Measurements from ENCODE around the gene PROKR2. TPM values are rescaled to one million over a fixed set of nuclear protein-coding genes. Genes with fewer than 3 reads are reported as not detected.

Gene PROKR2
- total and polyA plus RNA-seq, 2 donors (not counting 1 experiment from before 2014, with no cell fraction given) = not detected

DNA sequence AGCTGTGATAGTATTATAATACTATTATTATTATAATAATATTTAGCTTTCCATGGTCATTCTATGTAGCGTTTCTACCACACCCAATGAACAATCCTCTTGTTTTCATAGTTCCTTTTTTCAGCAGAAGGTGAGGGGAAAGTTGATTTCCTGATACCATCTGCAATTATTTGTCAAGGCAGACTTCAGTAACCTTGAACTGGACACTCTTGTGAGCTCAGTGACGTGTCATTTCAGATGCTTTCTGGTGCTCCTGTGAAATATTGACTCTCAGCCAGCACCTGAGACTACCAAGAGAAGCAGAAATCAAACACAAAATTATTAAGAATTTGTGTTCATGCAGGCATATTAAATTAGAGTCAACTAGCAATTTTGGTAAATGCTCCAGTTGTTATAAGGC lies 46.0 kb upstream of the PROKR2 start:
- H3K9me3 Mint-ChIP-seq (ENCODE audit: insufficient read depth) = peaks cover 4% of the 10 kb centered on the region

GRCh38 chr20:5361176-5361575 lies 44.4 kb upstream of the PROKR2 start:
- Histone ChIP-seq H2AFZ (ENCODE audit: insufficient read depth, low read depth, low read length, poor library complexity, severe bottlenecking) (no peak overlapping the region), H3K79me2 (ENCODE audit: control insufficient read depth, insufficient read depth, low read length) (no peaks in the 10 kb centered on the region), H3K9ac (ENCODE audit: low read length) (no peak overlapping the region), H3K4me2 (replicated peaks; ENCODE audit: low read depth, low read length, poor library complexity, severe bottlenecking) (no peak overlapping the region), H3K36me3 (replicated peaks in 1 of 2; ENCODE audit: control extremely low read depth in 1 of 2, control insufficient read depth in 1 of 2, extremely low read depth in 1 of 2, insufficient read depth in 2 of 2, low read length in 1 of 2) (no peaks in the 10 kb centered on the region), H3K9me3 (ENCODE audit: control extremely low read depth in 1 of 3, control insufficient read depth in 2 of 3, insufficient read depth in 1 of 3, low read length in 2 of 3) (peaks cover 0 to 3% (median 3%) of the 10 kb centered on the region in 3 donors), H3K4me3 (ENCODE audit: control extremely low read depth in 1 of 5, extremely low read depth in 1 of 5, insufficient read depth in 1 of 5, low read depth in 2 of 5, low read length in 4 of 5) (no peak overlapping the region), H3K4me1 (ENCODE audit: control insufficient read depth in 2 of 2, insufficient read depth in 2 of 2, low read length in 2 of 2) (no peaks in the 10 kb centered on the region), H3K27ac (ENCODE audit: low read length in 2 of 2) (no peak overlapping the region), H4K20me1 (ENCODE audit: control insufficient read depth, insufficient read depth, low read length, poor library complexity, severe bottlenecking) (no peaks in the 10 kb centered on the region), H3K27me3 (replicated peaks in 1 of 4; ENCODE audit: control extremely low read depth in 1 of 4, control insufficient read depth in 3 of 4, insufficient read depth in 4 of 4, low read length in 3 of 4) (peaks cover 0 to 9% (median 2%) of the 10 kb centered on the region in 4 experiments)
- ChIA-PET POLR2A (no interaction called here), CTCF (no interaction called here)
- Mint-ChIP-seq H3K4me3 (no peak overlapping the region), H3K27me3 (peaks cover 14% of the 10 kb centered on the region), H3K27ac (no peak overlapping the region), H3K4me1 (peaks cover 2% of the 10 kb centered on the region), H3K9me3 (ENCODE audit: insufficient read depth) (no peaks in the 10 kb centered on the region)
- DNase-seq = no peak
- ATAC-seq (ENCODE audit: low read depth) = no peak
- TF ChIP-seq CTCF (IDR thresholded peaks at IDR 0.05) (no peak), EZH2 (IDR thresholded peaks at IDR 0.05; ENCODE audit: borderline replicate concordance, insufficient read depth, low read depth, low read length, poor library complexity, severe bottlenecking) (no peak)
- intact Hi-C loops (cut with micrococcal nuclease) = no loop called here
- 33% methylated on average over 2 of the region's 4 CpGs for WGBS (ENCODE audit: insufficient coverage)

More for the DNA sequence above, 46.0 kb upstream of the PROKR2 start:
- no CpG with 5 or more reads among the region's 2 CpGs for WGBS (ENCODE audit: insufficient coverage)
- Histone ChIP-seq H3K4me2 (replicated peaks; ENCODE audit: low read depth, low read length, poor library complexity, severe bottlenecking) (no peak overlapping the region), H3K36me3 (replicated peaks in 1 of 2; ENCODE audit: control extremely low read depth in 1 of 2, control insufficient read depth in 1 of 2, extremely low read depth in 1 of 2, insufficient read depth in 2 of 2, low read length in 1 of 2) (no peaks in the 10 kb centered on the region), H3K9ac (ENCODE audit: low read length) (no peak overlapping the region), H3K4me1 (ENCODE audit: control insufficient read depth in 2 of 2, insufficient read depth in 2 of 2, low read length in 2 of 2) (no peaks in the 10 kb centered on the region), H3K9me3 (ENCODE audit: control extremely low read depth in 1 of 3, control insufficient read depth in 2 of 3, insufficient read depth in 1 of 3, low read length in 2 of 3) (peaks cover 0 to 3% (median 3%) of the 10 kb centered on the region in 3 donors), H3K27me3 (replicated peaks in 1 of 4; ENCODE audit: control extremely low read depth in 1 of 4, control insufficient read depth in 3 of 4, insufficient read depth in 4 of 4, low read length in 3 of 4) (peaks cover 0 to 6% (median 2%) of the 10 kb centered on the region in 4 experiments), H3K27ac (ENCODE audit: low read length in 2 of 2) (no peak overlapping the region), H4K20me1 (ENCODE audit: control insufficient read depth, insufficient read depth, low read length, poor library complexity, severe bottlenecking) (no peaks in the 10 kb centered on the region), H3K79me2 (ENCODE audit: control insufficient read depth, insufficient read depth, low read length) (no peaks in the 10 kb centered on the region), H3K4me3 (ENCODE audit: control extremely low read depth in 1 of 5, extremely low read depth in 1 of 5, insufficient read depth in 1 of 5, low read depth in 2 of 5, low read length in 4 of 5) (no peak overlapping the region), H2AFZ (ENCODE audit: insufficient read depth, low read depth, low read length, poor library complexity, severe bottlenecking) (no peak overlapping the region)
- no peak overlapping the region for H3K4me3 Mint-ChIP-seq
- POLR2A ChIA-PET = no interaction called here
- no peak for TF ChIP-seq EZH2 (IDR thresholded peaks at IDR 0.05; ENCODE audit: borderline replicate concordance, insufficient read depth, low read depth, low read length, poor library complexity, severe bottlenecking)
- no peak for TF ChIP-seq CTCF (IDR thresholded peaks at IDR 0.05)
- CTCF ChIA-PET = no interaction called here
- ATAC-seq (ENCODE audit: low read depth) (no peak), DNase-seq (no peak)
- H3K4me1 Mint-ChIP-seq = peaks cover 2% of the 10 kb centered on the region
- no peak overlapping the region for H3K27ac Mint-ChIP-seq
- H3K27me3 Mint-ChIP-seq = peaks cover 24% of the 10 kb centered on the region
- intact Hi-C loops (cut with micrococcal nuclease) = no loop called here

All from B cell (primary cell).